GM12878 (cell line): ENCODE results near the gene LEP. TPM values are rescaled to one million over a fixed set of nuclear protein-coding genes. Genes with fewer than 3 reads are reported as not detected.
"Not testable (repeated sequence)": the region's sequence is repeated elsewhere in the genome, so short reads cannot be mapped to it uniquely, and the experiment has no call there.

Experiments used
- ATAC-seq: fragments of 200-7000 bp; cut with Tn5 transposase; 3 replicates; pipeline ENCODE4 v1.9.1; 2020; ENCODE audit warnings: mild to moderate bottlenecking, moderate library complexity
- BruUV-seq: library from RNA; stranded (reverse); fragments of 400-500 nt; replicated peaks from 2 replicates; lab custom pipeline; 2021; lab: Mats Ljungman, UMichigan
- CTCF ChIA-PET: fragments of 300-600 bp; sonication (Branson Sonifier 250); formaldehyde crosslinking; extraction: SDS; loops from one replicate; lab custom pipeline; 2021; ENCODE audit warnings: inconsistent platforms; lab: Yijun Ruan, JAX
- POLR2A ChIA-PET: fragments of 350-600 bp; formaldehyde crosslinking; extraction: SDS; loops from one replicate; lab custom pipeline; 2021; ENCODE audit warnings: inconsistent platforms; lab: Charles Lee
- RAD21 ChIA-PET: fragments of 300-600 bp; sonication (Branson Sonifier 250); formaldehyde crosslinking; loops from one replicate; lab custom pipeline; 2023; ENCODE audit warnings: antibody characterized with exemption; ENCODE audit not compliant: unreplicated experiment; lab: Charles Lee
- SMC1A ChIA-PET: fragments of 300-600 bp; sonication (Branson Sonifier 250); formaldehyde crosslinking; loops from one replicate; lab custom pipeline; 2023; ENCODE audit not compliant: unreplicated experiment, uncharacterized antibody; lab: Charles Lee
- DNase-seq: peaks from one replicate; pipeline ENCODE4 v3.0.0-alpha.2; 2011; ENCODE audit warnings: low read depth, low spot score
- FAIRE-seq: peaks from 3 replicates; lab custom pipeline; 2011; peaks lifted over from hg19 to GRCh38; lab: Jason Lieb, UNC
- H2AFZ ChIP-seq: 2 replicates; pipeline ENCODE4 v1.6.0; 2011; ENCODE audit warnings: low read depth, low read length, control low read depth; ENCODE audit not compliant: control insufficient read depth
- H3K27ac ChIP-seq: 2 replicates; pipeline ENCODE4 v1.5.1; 2011; ENCODE audit warnings: control low read depth; ENCODE audit not compliant: control insufficient read depth, insufficient read depth
- H3K27me3 ChIP-seq, 2 experiments: replicated peaks in 1 of 2; 2 replicates each; pipeline versions ENCODE4 v1.6.0 to v1.6.1; 2011; ENCODE audit warnings: low read length in 1 of 2; ENCODE audit not compliant: control insufficient read depth in 2 of 2, insufficient read depth in 2 of 2
- H3K36me3 ChIP-seq, 2 experiments: 2 replicates each; pipeline ENCODE4 v1.5.1; 2011; ENCODE audit warnings: low read length in 1 of 2; ENCODE audit not compliant: control insufficient read depth in 2 of 2, insufficient read depth in 2 of 2
- H3K4me1 ChIP-seq: 2 replicates; pipeline ENCODE4 v1.6.1; 2011; ENCODE audit warnings: mild to moderate bottlenecking, low read length, moderate library complexity, mixed read lengths; ENCODE audit not compliant: control insufficient read depth, insufficient read depth
- H3K4me2 ChIP-seq: 2 replicates; pipeline ENCODE4 v1.6.0; 2011; ENCODE audit warnings: control low read depth; ENCODE audit not compliant: control insufficient read depth, insufficient read depth
- H3K4me3 ChIP-seq: fragments of 200-600 bp; sonication (generic); 2 replicates; pipeline ENCODE4 v1.5.1; 2016
- H3K79me2 ChIP-seq: 2 replicates; pipeline ENCODE4 v1.6.0; 2011; ENCODE audit warnings: low read length; ENCODE audit not compliant: control insufficient read depth, insufficient read depth
- H3K9ac ChIP-seq: 2 replicates; pipeline ENCODE4 v1.8.0; 2011; ENCODE audit warnings: low read length, control low read depth, mixed read lengths; ENCODE audit not compliant: control insufficient read depth, insufficient read depth
- H3K9me3 ChIP-seq: replicated peaks from 3 replicates; pipeline ENCODE4 v1.5.1; 2011; ENCODE audit warnings: mild to moderate bottlenecking, low read length; ENCODE audit not compliant: control insufficient read depth, insufficient read depth
- H4K20me1 ChIP-seq: 2 replicates; pipeline ENCODE4 v1.6.0; 2011; ENCODE audit not compliant: control insufficient read depth, insufficient read depth
- GABPA ChIP-seq: IDR thresholded peaks from 2 replicates; pipeline ENCODE4 v1.6.1; 2014; ENCODE audit warnings: antibody characterized with exemption, low read depth, mild to moderate bottlenecking, inconsistent platforms
- PKNOX1 ChIP-seq: fragments of 450-650 bp; IDR thresholded peaks from 2 replicates; pipeline ENCODE4 v1.6.1; 2016; ENCODE audit warnings: mild to moderate bottlenecking
- SRF ChIP-seq, 2 experiments: IDR thresholded peaks; 2 replicates each; pipeline ENCODE4 v1.6.1; 2011; ENCODE audit warnings: low read depth in 2 of 2, low read length in 2 of 2, mild to moderate bottlenecking in 1 of 2, moderate library complexity in 1 of 2
- WGBS: methylation state at CpG from one replicate; pipeline ENCODE4 v1.1.6; 2016; ENCODE audit warnings: low lambda C conversion rate; ENCODE audit not compliant: insufficient replicate concordance, insufficient coverage; ENCODE audit errors: missing lambda C conversion rate; 5-methylcytosine and 5-hydroxymethylcytosine counted together
- in situ Hi-C: fragments of 300-500 bp; cut with MboI; formaldehyde crosslinking; loops from 9 replicates; pipeline ENCODE4 v1.14.3; 2018; ENCODE audit warnings: mixed read lengths
- intact Hi-C: fragments of 100-400 bp; cut with micrococcal nuclease; formaldehyde crosslinking; loops from one replicate; pipeline ENCODE4 v1.14.2; 2022; ENCODE audit not compliant: unreplicated experiment
- polyA plus RNA-seq, 11 experiments: library from polyadenylated mRNA; depleted of rRNA in 4 of 11; unstranded in 6 of 11; stranded (reverse) in 5 of 11; fragments of >200 nt; fragmentation: Nextera tagmentation in 4 of 11; fragmentation: Illumina TruSeq in 1 of 11; extraction: Ambion mirVana in 4 of 11; extraction: Trizol in 1 of 11; gene quantifications; 1 replicate in 1 of 11; 2 replicates in 10 of 11; pipeline versions ENCODE4 v1.2.1 to v1.2.3, GENCODE V29; 2011 to 2016; ENCODE audit warnings: inconsistent platforms in 2 of 11, missing spikeins in 2 of 11, low read depth in 1 of 11
- total RNA-seq, 4 experiments: library from RNA; depleted of rRNA in 3 of 4; stranded (reverse); fragments of >200 nt in 3 of 4; fragmentation: Illumina TruSeq in 1 of 4; extraction: Trizol in 1 of 4; gene quantifications; 2 replicates each; pipeline versions ENCODE4 v1.2.1 to v1.2.3, GENCODE V29; 2013 to 2021
- TF ChIP-seq, protein P1 (sequence below): IDR thresholded peaks from 2 replicates; pipeline ENCODE4 v1.6.1; 2011; ENCODE audit warnings: low read depth, low read length, improper control_type of control experiment, borderline replicate concordance
- TF ChIP-seq, protein P2 (sequence below): IDR thresholded peaks from 2 replicates; pipeline ENCODE4 v1.6.1; 2011; ENCODE audit warnings: mild to moderate bottlenecking, low read depth, low read length, moderate library complexity; ENCODE audit not compliant: insufficient replicate concordance

LEP gene
- total and polyA plus RNA-seq, 10 of the 15 experiments (the other 5 are each of a cell fraction or from before 2014, with no cell fraction given): not detected

DNA sequence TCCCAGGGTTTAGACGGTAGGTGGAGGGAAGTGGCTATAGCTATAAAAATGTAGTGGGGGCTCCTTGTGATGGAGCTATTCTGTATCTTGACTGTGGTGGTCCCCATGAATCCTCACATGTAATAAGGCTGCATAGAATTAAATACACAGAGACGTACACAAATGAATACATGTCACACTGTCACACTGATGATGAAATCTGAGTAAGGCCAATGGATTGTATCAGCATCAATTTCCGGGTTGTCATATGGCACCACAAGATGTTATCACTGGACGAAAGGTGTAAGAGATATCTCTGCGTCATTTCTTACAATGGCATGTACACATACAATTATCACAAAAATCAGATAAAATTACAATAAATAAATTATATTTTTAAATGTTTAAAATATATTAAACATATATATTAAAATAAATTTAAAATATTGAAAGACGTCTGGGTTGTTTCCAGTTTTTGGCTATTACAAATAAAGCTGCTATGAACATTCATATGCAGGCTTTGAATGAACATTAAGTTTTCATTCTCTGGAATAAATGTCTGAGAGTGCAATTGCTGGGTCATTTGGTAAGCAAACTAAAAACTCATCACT lies 38.1 kb downstream of the LEP start:
- Histone ChIP-seq H3K4me3 (no peak overlapping the region), H3K79me2 (no peaks in the 10 kb centered on the region), H3K27ac (no peak overlapping the region), H4K20me1 (no peaks in the 10 kb centered on the region), H3K9ac (no peak overlapping the region), H3K4me2 (no peak overlapping the region), H3K4me1 (no peaks in the 10 kb centered on the region), H3K27me3 (no peaks in the 10 kb centered on the region), H3K36me3 (no peaks in the 10 kb centered on the region), H3K9me3 (peaks cover 2% of the 10 kb centered on the region; the same call in 1 of the 3 replicates)
- FAIRE-seq (no peak), ATAC-seq (no peak), DNase-seq (no peak)
- SMC1A ChIA-PET: no interaction called here
- WGBS: 84% methylated on average over 6 of the region's 6 CpGs
- RAD21 ChIA-PET: no interaction called here
- POLR2A ChIA-PET: no interaction called here
- CTCF ChIA-PET: no interaction called here
- BruUV-seq: no TSS peak
- in situ Hi-C loops (no loop called here), intact Hi-C loops (no loop called here)
- no peak for TF ChIP-seq SRF (IDR thresholded peaks at IDR 0.05; ENCODE audit: low read depth in 2 of 2, low read length in 2 of 2)
- TF ChIP-seq, protein P1, sequence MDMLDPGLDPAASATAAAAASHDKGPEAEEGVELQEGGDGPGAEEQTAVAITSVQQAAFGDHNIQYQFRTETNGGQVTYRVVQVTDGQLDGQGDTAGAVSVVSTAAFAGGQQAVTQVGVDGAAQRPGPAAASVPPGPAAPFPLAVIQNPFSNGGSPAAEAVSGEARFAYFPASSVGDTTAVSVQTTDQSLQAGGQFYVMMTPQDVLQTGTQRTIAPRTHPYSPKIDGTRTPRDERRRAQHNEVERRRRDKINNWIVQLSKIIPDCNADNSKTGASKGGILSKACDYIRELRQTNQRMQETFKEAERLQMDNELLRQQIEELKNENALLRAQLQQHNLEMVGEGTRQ: no peak
- TF ChIP-seq PKNOX1: no peak
- TF ChIP-seq, protein P2, sequence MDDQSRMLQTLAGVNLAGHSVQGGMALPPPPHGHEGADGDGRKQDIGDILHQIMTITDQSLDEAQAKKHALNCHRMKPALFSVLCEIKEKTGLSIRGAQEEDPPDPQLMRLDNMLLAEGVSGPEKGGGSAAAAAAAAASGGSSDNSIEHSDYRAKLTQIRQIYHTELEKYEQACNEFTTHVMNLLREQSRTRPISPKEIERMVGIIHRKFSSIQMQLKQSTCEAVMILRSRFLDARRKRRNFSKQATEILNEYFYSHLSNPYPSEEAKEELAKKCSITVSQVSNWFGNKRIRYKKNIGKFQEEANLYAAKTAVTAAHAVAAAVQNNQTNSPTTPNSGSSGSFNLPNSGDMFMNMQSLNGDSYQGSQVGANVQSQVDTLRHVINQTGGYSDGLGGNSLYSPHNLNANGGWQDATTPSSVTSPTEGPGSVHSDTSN: no peak
- no peak for TF ChIP-seq GABPA
- TF ChIP-seq, all 136 proteins: peak for 0
- no peak overlapping the region for H2AFZ ChIP-seq

DNA sequence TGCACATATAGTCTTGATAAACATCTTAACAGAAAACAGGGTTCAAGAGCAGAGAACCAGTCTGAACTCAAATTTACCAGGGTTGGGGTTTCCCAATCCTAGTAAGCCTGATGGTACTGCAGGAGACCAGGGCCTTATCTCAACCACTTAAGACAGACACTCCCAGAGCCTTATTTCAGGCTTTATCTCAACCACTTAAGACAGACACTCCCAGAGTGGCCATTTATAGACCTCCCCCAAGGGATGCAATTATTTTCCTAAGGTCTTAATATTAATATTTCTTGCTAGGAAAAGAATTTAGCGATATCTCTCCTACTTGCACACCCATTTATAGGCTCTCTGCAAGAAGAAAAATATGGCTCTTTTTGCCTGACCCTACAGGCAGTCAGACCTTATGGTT lies 39.4 kb downstream of the LEP start:
- H3K36me3 ChIP-seq, intact Hi-C loops, FAIRE-seq, H3K9ac ChIP-seq, H4K20me1 ChIP-seq, CTCF ChIA-PET, DNase-seq, POLR2A ChIA-PET, H3K4me1 ChIP-seq, BruUV-seq, in situ Hi-C loops, H3K27me3 ChIP-seq, H2AFZ ChIP-seq, H3K9me3 ChIP-seq, SMC1A ChIA-PET, H3K4me3 ChIP-seq, H3K27ac ChIP-seq, H3K4me2 ChIP-seq, H3K79me2 ChIP-seq, RAD21 ChIA-PET, ATAC-seq: not testable (repeated sequence)
- WGBS: 21% methylated on average over 1 of the region's 1 CpG
